ENCODE data around the gene RPH3AL.

The RPH3AL gene

DNA sequence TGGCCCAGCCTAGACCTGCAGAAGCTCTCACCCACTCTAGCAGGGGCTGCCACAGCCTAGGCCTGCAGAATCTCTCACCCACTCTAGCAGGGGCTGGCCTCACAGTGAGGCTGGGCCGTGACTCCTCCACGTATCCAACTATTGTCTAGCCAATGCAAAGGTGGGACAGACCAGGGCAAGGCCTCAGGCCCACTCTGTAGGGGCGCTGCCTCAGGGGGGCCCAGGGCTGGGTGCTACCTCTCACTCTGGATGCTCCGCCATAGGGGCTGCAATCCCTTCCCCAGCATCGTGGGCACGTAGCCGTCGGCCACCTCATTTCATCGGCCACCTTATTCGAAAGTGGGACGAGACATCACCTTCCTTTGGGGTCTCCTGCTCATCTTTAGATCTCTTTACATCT, 51.7 kb downstream of the RPH3AL start:
- DNase-seq (ENCODE audit: low spot score): no peak

DNA sequence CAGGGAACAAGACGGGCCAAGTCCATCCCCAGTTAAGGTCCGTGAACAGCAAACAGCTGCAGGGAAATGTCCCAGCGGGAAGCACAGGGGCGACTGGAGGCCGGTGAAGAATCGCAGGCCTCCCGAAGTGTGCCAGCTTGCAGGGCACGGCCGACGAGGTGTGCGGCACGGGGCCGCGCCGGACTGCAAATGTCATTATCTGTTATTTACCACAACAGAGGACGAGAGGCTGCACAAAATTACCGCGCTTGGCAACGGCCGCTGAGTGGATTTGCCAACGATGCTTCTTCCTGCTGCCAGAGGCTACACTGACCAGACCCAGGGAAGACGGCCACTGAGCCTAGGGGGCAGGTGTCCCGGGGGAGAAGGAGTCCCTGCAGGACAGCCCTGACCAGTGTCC, 53.1 kb downstream of the RPH3AL start:
- no peak for DNase-seq (ENCODE audit: low spot score)

DNA sequence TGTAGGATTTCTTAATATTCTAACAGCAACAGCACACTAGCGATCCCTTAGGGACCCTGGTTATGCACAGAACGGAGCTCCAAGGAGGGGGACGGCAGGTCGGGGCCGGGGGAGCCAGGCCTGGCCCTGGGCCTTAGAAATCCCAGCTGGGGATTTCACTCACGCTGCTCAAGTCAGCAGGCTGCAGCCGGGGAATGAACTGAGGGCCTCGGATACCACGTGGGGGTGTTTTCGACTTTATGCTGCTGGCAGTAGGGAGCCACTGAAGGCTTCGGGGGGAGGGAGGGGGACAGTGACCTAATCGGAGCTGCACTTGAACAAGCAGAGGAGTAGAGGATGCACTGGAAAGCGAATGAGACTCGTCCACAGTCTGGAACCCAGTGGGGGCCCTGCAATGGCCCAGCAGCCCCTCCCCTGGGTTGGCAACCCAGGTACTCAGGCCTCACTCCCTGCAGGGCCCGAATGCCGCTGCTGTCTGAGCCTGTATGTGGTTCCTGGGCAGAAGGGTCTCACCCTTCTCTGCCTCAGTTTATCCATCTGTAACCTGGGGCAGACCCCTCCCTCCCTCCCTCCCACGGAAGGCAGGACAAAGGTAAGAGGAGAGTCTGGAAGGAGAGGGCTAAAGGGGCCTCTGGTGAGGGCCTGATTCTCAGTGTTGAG, 53.7 kb downstream of the RPH3AL start:
- DNase-seq (ENCODE audit: low spot score): no peak

DNA sequence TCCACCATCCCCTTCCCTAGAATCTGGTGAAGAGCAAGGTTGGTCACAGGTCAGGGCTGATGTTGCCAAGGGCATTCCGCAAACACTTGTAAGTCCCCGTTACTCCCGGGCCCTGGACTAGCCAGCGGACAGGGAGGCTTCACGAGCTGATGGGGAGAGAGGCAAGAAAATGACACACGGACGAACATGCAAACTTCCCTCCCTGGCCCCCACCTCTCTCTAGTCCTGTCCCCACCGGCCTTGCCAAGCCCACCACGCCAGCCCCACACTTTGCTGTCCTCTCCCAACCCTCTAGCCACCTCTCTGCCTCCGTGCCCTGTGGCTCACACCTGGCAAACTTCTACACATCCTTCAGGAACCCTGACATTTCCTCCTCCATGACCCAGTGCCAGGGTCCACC, 54.8 kb downstream of the RPH3AL start:
- no peak for DNase-seq (ENCODE audit: low spot score)

DNA sequence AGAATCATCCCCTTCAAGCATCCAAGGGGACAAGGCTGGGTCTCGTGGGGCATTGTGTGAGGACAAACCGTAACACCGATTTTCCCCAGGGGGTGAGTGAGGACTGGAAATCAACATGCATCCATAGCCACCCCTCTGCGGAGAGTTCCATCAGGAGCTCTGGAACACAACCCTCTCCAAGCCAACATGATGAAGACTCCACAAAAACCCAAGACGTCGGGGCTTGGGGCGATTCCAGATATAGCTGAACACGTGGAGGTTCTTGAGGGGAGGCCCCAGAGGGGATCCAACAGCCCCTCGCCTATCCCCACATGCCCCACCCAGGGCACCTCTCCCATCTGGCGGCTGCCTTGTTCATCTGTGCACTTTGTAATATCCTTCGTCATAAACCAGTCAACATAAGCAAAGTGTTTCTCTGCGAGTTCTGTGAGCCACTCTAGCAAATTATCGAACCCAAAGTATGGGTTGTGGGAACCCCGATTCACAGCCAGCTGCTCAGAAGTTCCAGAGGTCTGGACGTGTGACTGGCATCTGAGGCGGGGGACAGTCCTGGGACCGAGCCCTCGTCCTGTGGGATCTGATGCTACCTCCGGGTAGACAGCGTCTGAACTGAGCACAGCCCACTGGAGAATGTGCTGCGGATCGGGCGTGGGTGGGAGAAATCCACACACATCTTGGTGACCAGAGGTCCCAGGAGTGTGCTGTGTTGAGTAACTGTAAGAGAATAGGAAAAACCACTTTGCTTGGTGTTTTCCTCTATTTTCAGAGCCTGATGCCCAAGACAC, 55.5 kb downstream of the RPH3AL start:
- DNase-seq (ENCODE audit: low spot score): no peak

DNA sequence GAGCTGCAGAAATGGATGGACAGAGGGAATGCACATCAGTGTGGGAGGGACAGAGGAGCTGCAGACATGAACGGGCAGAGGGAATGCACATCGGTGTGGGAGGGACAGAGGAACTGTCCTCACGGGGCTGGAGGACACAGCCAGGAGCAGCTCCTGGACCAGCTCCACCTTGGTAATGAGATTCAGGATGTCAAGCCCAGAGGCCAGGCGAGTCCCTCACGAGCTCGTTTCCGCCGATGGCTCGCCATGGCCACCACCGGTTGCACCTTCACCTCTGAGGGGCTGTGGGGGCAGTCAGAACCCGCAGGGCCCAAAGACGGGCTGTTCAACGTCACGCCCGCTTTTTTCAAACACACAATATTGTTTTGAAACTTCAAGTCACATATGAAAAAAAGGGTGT, 56.2 kb downstream of the RPH3AL start:
- DNase-seq (ENCODE audit: low spot score): no peak

DNA sequence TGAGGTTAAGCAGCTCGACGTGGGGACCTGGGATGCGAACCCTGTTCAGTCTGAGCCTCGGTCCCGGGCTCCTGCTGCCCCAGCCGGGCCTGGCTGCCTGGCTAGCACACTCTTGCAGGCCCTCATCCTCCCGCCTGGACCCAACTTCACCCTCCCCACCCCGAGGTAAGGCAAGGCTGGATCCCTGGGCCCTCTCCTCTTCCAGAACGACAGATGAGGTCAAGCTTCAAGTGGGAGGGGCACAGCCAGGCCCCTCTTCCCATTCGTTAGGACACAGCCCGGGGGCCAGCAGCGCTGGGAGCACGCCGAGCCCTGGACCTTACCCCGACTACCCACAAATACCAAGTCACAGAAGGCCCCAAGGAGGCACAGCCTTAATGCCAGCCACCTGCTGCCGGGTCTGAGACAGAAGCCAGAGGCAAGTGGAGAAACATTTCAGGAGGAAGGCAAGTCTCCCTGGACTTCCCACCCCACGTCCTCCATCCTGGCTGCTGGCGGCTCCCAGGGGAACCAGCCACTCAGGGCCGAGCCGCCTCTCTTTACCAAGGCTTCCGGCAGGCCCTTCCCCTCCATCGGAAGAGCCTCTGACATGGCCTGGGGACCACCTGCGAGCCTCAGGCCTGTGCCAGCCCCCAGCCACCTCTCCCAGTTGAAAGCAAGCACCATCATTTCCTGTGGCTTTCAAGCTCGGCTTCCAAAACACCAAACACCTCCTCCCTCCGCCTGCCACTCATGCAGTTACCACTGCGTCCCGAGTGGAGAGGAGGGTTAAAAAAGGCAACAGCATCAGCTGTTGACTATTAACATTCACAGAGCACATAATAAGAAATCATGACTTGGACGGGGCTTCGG, 59.9 kb downstream of the RPH3AL start:
- DNase-seq (ENCODE audit: low spot score): no peak

DNA sequence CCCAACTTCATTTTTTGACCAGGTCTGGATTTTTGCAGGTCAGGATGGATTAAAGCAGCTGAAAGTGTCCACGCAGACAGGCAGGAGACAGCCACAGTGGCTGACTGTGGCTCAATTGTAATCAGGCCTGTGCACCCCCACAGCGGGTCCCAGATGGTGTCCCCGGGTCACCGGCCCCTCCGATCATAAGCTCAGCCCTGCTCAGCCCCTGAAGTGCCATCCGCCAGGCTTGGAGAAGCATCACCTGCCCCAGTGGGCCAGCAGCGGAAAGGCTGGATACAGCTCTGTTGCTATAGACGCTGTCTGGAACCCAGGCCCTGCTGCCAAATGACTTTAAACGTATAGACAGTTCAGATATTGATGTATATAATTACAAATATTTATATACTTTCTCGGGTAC, 60.6 kb downstream of the RPH3AL start:
- DNase-seq (ENCODE audit: low spot score): no peak

DNA sequence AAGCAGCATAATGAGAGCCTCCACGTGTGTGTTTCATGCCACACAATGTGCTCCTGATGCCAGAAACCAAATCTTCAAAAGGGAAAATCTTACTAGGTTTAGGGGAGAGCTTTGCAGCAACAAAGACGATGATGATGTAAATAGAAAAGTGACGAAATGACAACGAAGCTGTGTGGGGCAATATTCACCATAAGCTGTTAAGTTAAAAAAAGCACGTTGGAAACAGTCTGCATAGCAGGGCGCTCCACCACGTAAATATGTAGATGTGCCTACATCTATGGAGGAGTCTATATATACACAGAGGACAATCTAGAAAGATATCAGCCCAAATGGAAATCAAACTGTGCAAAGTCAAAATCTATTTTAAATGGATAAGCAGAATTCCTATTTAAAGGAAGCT, 61.0 kb downstream of the RPH3AL start:
- no peak for DNase-seq (ENCODE audit: low spot score)

DNA sequence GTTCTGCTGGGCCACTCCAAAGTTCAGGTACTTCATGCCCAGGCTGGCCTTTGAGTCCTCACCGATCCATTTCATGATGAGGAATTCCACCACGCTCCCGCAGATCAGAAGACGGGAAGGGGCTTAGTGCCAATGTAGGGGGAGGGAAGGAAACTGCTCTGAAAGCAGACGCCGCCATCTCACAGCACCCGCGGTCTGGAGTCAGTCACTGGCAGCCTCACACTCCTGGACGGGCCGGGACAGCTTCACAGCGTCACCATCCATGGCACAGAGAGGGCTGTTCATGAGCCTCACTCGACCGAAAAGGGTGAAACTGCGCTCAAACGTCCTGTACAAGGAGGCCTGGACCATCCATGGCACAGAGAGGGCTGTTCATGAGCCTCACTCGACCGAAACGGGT, 62.0 kb downstream of the RPH3AL start:
- DNase-seq (ENCODE audit: low spot score): no peak

DNA sequence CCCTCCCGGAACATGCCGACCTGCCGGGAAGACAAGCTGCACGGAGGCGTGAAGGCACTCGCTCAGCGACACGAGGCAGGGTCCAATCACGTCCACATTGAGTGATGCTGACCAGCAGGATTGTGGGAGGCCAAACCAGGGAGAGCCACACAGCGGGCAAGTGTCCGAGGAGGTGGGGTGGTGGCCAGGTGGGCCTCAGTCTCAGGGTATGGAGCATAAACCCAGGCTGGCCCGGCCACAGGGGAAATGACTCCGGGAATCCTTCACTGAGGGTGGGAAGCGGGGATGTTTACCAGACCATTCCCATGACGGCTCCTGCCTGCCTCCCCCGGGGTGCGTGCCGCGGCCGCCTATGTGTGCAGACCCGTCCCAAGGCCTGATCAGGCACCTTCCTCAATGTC, 62.5 kb downstream of the RPH3AL start:
- no peak for DNase-seq (ENCODE audit: low spot score)

DNA sequence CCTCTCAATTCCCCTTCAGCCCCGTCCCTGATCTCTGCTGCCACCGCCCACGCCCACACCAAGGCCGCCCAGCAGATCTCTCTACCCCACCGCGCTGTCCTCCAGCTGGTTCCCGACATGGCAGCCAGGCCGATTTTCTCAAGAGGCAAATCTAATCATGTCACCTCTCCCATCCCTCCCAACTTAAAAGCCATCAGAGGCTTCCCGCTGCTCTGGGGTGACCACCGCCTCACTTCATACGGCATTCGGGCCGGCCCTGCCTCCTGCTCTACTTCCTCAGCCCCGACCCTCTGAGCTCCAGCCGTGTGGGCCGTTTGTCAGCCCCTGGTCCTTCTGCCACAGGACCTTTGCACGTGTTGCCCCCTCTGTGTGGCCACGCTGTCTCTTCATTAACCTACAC, 63.2 kb downstream of the RPH3AL start:
- no peak for DNase-seq (ENCODE audit: low spot score)

DNA sequence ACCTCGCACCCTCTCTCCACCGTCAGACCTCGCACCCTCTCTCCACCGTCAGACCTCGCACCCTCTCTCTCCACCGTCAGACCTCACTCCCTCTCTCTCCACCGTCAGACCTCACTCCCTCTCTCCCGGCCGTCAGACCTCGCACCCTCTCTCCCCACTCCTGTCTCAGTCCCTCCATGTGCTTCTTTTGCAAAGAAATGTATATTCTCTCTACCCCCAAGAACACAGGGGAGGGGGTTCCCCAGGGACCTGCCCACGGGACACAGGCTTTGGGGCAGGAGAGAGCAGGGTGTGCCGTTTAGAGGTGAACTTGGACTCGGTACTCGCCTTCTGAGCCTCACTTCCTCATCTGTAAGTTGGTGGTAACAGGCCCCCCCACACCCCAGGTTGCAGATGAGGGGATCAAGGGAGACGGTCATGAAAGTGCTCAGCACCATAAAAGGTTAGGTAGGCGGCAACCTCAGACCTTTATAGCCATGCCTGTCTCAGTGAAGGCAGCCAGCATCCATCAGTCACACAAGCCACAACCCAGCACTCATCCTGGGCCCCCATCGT, 63.7 kb downstream of the RPH3AL start:
- no peak for DNase-seq (ENCODE audit: low spot score)

DNA sequence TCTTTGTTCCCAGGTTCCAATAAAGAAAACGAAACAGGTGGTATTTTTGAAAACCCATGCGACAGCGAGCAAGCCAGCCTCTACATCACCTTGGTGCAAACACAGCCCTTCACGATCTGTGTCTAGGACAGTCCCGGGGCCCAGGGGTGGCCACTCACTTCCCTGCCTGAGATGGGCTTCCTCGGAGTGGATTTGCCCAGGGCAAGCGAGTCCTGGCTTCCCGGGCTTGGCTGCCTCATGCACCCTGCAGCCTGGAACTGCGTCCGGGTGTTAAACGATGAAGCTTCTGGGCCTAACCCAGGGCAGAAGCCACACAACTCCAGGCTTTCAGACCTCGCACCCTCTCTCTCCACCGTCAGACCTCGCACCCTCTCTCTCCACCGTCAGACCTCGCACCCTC, 66.0 kb downstream of the RPH3AL start:
- no peak for DNase-seq (ENCODE audit: low spot score)

DNA sequence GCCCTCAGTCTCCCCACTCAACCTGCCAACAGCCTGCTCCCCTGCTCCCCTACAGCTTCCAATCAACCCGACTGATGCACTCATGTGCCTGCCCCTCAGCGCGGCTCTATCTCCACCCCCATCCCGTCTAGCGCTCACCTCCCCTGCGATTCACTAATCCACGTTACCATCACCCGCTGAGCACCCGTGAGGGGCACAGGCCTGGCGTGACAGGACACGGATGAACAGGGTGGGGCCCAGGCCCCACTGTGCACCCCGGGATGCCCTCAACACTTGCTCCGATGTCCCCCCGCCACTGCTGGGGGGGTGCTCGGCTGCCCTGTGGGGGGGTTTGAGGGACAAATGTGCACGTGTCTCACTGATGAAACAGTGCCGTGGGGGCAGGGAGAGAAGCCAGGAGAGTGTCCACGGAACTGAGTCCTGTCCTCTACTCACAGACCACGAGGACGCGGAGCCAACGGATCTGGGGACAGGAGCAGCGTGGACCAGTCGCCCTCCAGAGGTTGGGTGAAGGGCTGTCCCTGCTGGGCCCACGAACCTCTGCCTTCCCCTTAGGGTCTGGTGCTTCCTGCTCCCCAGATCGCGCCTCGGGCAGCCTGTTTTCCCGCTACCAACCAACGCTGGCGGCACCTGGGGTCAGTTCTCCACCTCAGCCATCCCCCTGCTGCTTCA, 66.7 kb downstream of the RPH3AL start:
- no peak for DNase-seq (ENCODE audit: low spot score)

DNA sequence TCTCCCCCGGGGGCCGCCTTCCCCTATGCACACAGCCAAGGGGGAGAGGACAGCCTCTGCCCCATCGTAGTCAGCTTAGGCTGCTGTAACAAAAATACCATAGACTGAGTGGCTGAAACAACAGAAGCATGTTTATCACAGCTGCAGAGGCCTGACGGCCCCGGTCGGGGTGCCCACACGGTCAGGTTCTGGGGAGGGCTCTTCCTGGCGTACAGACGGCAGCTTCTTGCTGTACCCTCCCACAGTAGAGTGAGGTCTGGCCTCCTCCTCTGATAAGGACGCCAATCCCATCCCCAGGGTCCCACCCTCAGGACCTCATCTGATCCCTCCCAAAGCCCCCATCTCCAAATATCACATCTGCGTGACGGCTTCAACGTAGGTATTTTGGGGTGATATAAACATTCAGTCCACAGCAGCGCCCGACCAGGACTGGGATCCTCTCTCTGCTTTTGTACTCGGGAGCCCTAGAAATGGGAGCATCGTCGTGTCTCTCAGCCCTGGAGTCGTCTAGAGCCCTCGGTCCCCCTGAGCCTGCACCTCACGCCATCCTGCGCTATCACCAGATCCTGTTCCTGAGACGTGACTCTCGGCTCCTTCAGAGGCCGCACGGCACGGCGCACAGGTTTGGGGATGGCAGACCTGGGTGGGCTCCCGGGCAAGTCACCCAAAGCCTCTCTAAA, 67.8 kb downstream of the RPH3AL start:
- no peak for DNase-seq (ENCODE audit: low spot score)

DNA sequence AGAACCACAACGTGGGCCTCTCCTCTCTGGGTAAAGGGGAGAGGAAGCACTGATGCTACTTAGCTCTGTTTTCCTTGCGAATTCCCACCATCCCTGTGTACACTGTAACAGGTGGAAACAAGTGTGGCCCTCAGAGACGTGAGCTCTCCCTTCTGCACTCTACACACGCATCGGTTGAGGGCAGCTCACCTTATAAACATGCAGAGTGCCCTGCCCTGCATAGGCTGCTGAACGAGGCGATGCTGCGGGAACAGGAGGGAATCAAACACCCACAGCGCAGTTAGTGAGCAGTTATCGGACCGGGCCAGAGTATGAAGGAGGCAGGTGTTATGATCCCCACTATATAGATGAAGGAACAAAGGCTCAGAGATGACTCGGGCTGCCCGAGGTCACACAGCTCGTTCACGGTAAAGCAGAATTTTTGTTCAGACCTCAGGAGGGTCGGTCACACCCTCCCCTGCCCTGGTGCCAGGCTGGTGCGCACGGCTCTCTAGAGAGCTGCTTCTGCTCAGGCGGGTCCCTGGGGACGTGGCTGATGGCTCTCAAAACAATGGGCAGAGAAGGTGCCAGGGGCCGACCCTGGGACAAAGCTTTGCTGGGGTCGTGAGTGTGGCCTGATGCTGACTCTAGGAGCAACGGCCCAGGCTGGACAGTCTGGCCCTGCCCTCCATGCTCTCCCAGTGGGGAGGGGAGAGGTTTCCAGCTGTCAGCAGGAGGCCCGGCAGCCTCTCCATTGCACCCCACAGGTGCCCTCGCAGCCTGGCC, 68.5 kb downstream of the RPH3AL start:
- DNase-seq (ENCODE audit: low spot score): no peak

DNA sequence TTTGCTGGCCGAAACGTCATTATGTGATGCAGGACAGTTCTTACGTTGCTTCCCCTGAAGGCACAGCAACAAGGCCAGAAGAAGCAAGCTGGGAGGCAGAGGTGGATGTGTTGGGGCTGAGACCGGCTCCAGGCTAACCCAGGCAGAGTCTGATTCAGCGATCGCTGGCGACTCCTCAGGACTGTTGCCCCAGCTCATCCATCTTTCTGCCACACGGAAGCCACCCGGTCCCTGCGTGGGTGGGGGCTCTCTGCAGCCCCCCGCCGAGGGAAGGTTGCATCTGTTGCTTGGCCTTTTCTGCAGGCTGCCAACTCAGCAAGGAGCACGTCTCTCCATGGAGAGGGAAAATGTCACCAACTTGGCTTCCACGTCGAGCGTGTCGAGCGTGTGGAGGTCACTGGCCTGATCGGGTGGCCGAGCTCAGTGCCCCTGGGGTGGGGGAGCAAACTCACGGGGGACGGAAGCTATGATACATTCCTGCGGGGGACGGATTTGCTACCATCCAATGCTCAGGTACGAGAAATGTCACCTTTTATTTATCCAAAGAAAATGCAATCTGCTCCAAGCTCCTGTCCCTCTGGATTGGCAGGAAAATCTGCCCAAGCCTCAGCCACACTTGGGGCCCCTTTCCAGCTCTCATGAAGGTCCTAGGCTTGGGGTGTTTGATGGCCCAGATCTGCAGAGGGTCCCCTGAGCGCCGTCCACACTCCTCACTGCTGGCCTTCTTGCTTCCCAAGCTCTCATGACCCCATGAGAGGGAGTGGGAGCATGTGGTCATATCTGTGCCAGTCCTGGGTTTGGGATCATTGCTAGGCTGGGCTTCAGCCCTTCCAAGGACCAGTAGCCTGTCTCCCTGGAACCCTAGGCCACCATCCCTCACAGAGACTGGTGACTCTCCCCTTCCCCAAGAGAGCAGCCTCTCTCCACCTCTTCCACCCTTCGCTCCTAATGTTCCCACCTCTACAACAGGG, 69.4 kb downstream of the RPH3AL start:
- DNase-seq (ENCODE audit: low spot score): no peak

Measured in COLO829 (cell line).